ENCODE measurements around the gene CATSPERD.

DNA sequence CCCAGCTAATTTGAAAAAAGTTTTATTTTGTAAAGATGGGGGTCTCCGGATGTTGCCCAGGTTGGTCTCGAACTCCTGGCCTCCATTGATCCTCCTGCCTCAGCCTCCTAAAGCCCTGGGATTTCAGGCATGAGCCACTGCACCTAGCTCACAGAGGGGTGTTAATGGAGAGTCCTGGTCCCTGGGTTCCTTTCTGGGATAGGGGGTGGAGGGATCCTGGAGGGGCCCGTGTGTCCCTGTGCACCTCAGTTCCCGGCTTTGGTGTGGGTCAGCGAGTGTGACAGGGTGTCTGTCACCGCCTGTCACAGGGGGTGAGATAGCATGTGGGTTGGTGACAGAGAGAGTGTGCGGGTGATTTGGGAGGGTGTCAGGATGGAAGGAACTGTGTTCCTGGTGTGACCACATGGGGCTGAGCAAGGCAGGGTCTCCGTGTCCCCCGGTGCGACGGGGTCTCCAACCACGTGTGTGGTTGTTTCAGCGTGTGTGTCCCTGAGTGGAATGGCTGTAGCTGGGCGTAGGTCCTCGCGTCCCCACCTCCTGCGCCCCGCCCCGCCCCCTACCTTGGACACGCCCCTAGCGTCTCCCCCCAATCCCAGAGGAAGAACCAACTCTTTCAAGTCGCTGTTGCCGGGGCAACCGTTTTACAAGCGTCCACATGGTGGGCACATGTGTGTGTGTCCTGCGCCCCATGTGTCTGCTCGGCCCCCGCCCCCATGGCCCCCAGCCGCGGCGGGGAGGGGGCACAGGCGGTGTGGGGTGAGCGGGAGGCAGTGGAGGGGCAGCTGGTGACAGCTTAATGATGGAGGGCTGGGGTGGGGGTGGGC, 81.6 kb downstream of the CATSPERD start:
- TF ChIP-seq, protein P1, sequence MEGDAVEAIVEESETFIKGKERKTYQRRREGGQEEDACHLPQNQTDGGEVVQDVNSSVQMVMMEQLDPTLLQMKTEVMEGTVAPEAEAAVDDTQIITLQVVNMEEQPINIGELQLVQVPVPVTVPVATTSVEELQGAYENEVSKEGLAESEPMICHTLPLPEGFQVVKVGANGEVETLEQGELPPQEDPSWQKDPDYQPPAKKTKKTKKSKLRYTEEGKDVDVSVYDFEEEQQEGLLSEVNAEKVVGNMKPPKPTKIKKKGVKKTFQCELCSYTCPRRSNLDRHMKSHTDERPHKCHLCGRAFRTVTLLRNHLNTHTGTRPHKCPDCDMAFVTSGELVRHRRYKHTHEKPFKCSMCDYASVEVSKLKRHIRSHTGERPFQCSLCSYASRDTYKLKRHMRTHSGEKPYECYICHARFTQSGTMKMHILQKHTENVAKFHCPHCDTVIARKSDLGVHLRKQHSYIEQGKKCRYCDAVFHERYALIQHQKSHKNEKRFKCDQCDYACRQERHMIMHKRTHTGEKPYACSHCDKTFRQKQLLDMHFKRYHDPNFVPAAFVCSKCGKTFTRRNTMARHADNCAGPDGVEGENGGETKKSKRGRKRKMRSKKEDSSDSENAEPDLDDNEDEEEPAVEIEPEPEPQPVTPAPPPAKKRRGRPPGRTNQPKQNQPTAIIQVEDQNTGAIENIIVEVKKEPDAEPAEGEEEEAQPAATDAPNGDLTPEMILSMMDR (IDR thresholded peaks at IDR 0.05) = no peak
- no peak for TF ChIP-seq POLR2A (IDR thresholded peaks at IDR 0.05)

Measured in breast epithelium (tissue), 3 donors.